NCI-H187 (cell line): ENCODE measurements around the gene ERBB4.

Experiments used
- DNase-seq, 2 experiments: peaks; one replicate each; lab custom pipeline; 2025; lab: John Stamatoyannopoulos, UW

The ERBB4 gene

DNA sequence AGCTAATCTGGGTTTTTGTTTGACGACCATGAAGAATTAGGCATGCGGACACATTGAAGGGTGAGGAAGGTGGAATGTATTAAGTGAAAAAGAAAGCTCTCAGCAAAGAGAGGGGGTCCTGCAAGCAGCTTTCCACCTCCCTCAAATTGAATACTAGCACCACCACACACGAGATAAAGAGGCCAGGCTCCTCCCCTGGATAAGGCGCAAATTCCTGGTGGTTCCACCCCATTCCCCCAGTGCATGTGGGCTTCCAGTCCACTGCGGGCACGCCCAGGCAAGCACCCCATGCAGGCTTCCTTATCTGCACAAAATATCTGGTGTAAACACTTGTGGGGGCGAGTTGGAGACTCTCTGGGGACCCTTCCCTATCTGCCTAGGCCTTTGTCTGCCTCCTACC lies 1124.9 kb downstream of the ERBB4 start:
- no peak for DNase-seq

DNA sequence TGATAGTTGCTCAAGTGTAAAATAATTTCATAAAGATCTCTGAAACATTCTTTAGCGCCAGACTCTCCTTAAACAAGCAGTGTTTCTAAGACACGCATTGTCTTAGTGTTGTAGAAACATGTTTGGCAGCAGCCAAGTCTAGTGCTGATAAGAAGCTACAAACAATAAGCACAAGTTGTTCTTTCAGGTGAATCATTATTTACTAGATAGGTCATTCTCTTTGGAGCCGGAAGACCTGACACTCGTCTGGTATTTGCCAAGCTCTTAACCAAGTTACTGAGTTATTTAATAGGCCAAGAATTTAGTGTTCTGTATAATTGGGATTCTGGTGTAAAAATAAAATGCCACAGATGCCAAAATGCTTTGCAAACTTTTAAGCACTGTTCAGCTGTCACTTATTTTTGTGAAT lies 1130.1 kb downstream of the ERBB4 start:
- DNase-seq, result no peak

DNA sequence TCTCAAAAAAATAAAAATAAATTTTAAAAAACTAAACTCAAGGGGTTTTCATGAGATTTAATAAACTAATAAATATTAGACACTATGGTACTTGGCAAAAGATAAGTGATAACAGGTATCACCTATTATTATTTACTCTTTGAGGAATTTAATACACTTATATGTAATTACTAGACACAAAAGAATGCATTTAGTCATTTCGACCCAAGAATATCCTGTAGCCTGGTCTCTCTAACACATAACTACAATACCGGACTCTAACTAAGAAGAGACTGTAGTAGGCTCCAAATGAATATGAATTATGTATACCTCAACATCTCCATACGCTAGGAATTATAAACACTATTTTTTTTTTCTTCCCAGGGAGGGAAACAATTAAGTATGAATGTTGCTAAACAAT lies 1131.5 kb downstream of the ERBB4 start:
- no peak for DNase-seq

DNA sequence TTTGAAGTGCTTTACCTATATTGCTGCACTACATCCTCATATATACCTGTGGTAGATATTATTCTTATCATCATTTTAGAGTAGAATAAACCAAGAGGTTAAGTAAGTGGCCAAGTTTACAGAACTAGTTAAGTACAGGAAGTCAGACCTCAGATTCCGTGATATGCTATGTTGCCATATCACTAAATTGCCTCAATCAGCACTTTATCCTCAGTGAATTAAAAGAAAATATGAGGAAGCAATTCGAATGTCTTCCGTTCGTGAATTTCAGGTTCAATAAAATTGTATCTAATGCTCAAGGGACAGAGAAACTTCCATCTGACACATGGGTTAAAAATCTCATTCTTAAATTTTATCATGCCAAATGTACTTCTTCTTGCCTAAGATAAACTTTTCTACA lies 1133.6 kb downstream of the ERBB4 start:
- no peak for DNase-seq

DNA sequence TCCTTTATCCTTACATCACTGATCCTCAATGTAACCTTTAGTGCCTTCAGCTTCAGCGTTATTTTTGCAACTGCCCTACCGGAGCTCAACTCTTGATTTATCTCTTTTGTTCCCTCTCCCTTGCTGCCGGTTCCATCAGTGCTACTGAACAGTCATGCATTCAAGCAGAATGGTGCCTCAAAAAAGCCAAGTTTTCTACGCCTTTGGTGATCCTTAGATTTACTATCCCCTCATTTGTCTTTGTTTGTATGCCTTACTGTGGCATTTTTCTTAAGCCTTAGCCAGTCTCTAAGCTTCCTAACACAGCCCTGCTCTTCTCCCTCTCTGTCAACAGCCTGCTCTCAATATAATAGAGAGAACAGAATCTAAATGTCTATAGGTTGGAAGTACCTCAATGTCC lies 1134.5 kb downstream of the ERBB4 start:
- DNase-seq, result no peak

DNA sequence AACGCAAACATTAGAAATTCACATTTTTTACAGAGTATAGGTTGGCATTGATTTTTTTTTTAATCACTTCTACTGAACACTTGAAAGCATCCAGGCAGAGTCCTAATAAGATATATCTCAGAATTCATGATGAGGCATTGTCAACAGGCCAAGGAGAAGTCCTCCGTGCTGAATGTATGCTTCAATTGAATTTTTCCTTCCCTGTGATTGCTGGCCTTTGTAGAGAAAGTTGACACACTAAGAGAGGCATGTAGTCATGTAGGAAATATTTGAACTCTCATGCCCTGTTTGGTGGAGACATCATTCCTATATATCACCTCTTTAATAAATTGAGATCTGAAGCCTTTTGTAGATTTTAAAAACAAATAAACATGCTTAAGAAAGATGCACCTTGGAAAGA lies 1137.3 kb downstream of the ERBB4 start:
- DNase-seq, result no peak

DNA sequence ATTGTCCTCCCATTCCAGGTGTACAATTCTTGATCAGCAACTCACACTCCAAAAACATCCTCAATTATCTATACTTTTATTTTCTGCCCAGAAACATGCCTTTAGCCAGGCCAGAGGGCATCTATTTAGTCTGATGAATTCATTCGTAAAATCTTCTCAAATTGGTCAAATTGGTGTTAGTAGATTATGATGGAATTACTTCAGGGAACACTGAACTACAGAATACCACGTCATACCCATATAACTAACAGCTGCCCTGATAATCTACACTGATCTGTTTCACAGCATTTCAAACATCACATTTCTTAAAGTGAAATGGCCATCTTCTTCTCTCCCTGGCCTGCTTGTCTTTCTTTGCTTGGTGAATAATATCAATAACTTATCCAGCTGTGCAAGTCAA lies 1140.8 kb downstream of the ERBB4 start:
- no peak for DNase-seq

DNA sequence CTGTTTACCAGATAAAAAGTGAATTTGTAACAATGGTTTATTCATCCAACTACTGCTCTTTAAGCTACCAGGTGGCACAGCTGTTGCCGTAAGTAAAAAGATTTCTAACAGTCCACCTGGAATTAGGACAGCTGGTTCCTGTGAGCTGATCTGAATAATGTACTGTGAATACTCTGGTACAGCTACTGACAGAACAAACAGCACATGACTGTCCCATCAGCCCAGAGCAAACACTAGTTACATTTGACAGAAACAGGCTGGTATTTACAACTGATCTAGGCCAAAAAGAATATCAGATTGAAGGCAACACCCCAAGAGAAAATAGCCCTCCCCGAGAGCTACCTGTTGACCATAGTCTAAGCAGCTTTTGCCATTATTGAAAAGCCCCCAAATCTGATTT lies 1141.8 kb downstream of the ERBB4 start:
- no peak for DNase-seq

DNA sequence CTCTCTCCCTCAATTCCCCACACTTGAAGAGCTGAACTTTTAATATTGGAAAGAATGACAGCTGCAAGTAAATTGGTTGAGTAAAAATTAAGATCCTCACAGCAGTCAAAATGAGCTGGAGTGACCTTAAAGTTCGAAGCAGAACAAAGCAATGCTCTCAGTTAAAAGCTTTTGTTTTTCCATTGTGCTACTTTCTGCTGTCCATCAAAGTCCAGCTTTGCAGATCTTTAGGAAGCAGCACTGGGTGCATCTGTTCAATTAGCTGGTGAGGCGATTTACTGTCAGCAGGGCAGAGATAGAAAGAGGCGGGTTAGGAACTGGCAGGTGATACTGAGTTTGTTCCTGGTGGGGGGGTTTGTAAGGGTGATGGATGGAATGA lies 1147.4 kb downstream of the ERBB4 start:
- DNase-seq, result no peak

DNA sequence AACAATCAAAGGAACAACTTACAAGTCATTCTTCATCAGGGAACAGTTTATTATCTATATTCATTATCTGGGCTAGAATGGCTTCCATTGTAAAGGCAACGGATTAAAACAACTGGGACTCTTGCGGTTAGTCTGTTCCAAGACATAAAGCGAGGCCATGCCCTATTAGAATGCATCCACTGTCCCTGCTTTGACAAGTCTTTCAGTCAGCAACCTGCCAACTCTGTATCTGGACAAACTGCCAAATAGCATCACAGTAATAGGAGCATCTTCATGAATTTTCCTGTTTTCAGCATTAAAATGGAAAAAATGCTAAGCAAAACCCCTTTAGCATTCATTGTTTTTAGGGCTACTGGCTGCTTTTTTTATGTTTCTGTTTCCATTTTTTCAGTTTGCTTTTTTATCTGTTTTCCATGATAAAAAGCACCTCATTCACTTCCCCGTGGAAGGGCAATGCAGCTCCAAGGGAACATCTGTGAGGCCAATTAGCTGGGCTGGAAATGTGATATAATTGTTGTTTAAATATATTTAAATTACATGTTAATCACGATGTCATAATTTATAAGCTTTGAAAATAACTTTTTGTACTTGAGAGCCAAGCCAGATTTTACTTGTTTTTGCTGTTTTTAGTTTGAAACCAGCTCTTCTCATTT lies 1147.9 kb downstream of the ERBB4 start:
- DNase-seq, result no peak

DNA sequence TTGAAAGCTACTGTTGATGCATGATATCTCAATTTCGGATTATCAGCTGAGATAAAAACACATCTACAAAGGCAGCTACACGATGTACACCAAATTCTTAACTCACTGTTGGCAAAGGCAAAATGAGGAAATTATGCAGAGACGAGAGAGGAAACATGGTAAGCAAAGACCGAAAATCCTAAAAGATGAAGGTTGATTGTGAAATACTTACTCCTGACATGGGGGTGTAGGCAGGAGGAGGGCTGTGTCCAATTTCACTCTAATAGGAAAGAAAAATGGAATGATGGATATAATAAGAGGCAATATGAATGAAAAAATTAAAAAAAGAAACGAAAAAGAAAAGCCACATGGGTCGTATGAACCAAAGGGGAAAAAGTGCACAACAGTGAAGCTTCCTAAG lies 1150.9 kb downstream of the ERBB4 start:
- no peak for DNase-seq

DNA sequence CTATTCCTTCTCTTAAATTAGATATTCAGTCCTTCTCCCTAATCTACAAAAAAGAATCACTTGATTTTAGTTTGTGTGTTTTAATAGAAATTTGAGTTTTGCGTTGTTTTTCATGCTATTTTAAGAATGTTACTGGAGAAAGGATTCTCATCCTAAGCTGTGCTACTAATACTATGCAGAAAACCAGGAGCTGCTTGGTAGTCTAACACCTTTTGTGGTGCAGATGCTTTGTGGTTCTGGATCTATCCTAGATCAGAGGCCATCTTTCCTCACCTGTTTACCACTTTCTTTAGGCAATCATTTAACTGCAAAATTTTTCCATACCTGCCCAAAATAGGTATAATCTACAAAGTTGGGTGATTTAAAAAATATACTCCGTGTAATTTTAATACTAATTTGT lies 1158.6 kb downstream of the ERBB4 start:
- no peak for DNase-seq

DNA sequence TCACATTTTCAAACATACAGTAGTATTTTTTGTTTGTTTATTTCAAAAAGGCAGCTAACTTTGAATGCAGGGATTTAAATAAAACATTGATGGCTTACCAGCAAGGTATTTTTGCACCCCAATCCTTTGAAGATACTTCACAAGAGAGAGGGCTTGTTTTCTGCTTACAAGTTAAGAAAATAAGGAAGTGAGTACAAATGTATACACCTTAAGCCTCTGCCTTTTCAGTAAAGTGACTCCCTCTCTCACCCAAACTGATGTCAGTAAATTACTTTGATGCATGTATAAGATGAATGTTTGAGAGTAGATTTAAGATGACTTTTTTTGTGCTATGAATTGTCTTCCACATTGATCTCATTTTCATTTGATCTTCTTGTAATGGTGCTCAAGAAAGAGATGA lies 1162.2 kb downstream of the ERBB4 start:
- DNase-seq, result no peak

DNA sequence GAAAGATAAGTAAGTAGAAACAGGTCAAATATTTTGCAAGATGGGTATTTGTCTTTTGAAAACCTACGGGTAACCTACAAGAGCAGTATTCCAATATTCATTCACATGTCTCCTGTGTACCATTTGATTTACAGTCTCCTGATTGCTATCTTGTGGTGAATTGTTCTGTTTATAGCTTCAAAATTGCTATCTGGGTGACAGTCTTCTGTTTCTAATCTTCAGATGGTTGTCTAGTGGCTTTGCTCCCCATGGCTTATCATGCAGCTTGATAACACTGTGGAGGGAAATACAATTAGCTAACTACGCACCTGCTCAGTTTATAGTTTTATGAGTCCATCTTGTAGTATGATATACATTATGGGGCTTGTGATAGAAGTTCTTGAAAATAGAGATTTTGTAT lies 1165.4 kb downstream of the ERBB4 start:
- DNase-seq, result no peak

DNA sequence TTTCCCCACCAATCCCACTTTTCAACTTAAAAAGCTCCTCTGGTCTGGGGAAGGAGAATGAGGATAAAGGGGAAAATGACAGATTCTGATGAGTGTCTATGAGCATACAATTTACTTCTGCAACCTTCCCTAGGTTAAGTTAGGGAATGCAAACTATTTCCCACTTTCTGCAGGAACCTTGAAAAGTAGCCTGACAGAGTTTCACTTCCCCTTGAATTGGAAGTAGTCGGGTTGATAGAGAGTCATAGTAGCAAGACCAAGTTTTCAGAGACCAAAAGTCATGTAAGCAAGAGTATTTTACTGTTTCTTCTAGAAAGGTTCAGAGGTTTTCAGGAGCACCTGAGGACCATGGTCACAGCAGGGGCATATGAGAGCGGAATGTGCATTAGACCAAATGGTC lies 1167.1 kb downstream of the ERBB4 start:
- no peak for DNase-seq

DNA sequence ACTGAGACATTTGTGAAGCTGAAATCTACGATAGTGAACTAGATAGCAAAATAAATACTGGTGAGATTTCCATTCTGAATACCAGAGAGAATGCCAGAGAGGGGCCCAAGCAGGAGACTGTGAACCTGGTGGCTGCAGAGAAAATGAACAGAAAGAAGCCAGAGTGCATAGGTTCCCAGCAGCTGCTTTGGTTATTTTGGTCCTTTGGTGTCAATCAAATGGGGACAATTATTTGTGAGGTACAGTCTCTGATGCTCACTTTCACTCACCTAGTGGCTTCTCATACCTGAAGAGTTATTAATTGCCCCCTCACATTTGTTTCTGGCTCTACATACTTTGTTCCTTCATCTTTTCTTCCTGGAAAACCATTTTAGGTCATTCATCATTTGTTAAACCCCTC lies 1170.1 kb downstream of the ERBB4 start:
- DNase-seq, result no peak

DNA sequence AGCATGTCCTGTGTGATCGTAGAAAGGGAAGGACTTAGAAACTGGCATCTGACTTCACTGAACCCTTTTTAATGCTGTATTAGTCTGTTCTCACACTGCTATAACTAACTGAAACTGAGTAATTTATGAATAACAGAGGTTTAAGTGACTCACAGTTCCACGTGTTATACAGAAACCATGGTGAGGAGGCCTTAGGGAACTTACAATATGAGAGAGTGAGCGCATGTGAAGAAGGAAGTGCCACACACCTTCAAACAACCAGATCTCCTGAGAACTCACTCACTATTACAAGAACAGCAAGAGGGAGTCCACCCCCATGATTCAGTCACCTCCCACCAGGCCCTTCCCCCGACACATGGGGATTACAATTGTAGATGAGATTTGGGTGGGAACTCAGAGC lies 1170.9 kb downstream of the ERBB4 start:
- DNase-seq, result no peak

DNA sequence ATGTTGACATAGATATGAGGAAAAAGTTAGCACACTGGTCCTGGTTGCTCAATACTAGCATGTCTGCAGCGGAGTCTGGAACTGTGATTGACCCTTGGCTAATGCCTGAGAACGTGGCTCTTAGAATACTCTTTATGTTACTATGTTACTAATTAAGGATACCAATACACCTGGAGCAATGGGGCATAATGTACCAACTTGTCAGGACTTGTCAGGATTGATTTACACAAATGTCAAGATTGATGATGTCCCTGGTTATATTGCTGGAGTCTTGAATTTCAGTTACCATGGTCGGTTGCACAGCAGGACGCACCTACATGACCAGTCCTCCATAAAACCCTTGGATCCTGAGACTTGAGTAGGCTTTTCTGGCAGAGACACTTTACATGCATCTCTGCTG lies 1171.3 kb downstream of the ERBB4 start:
- DNase-seq, result peak in 1 of 2 experiments; percentile 13

DNA sequence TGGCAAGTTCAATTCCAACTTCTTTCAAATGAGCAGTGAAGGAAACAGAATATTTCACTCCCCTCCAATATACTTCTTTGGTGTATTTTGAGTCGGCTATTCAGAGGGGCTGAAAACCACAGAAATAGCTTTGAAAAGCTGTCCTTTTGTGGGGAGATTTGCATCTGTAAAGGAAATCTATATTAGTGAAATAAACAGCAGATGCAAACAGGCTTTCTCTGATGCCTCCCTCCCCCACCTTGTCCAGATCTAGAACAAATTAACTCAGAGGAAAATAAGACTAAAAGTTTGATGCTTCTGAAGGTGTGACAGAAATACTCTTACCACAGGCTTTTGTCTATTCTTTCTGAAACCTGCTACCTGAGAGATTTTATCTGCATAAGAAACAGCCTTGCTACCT lies 1173.7 kb downstream of the ERBB4 start:
- DNase-seq, result no peak

DNA sequence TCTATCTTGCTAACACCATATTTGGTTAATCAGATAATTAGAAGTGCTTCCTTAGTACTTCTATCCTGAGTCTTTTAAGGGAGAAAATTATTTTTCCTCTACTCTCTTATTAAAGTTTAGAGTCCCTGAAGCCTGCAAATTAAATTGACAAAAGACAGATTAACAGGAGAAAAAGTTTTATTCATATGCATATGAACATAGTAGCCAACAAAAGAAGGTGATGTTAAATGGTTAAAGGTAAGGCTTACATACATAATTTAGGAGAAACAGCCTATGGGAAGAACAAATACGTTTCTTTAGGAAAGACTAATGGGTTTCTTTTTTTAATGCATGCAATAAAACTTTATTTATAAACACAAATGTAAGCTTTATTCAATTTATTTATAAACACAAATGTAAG lies 1177.2 kb downstream of the ERBB4 start:
- DNase-seq, result no peak

DNA sequence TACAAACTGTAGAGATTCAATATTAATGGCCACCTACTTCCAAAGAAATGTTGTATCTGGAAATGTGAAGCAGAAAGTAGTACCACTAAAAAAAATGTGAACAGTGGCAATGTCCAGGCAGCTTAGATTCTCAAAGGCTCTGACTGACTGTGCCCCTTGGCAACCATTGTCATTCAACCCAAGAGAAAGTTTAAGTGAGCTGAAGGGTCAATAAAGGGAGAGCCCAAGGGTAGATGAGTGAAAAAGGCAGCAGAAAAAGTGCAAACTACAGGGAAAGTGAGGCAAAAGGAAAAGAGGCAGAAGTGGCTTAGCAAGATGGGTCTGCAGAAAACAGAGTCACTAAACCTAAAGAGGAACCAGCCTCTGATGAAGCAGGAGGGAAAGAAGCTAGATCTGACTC lies 1179.3 kb downstream of the ERBB4 start:
- no peak for DNase-seq

DNA sequence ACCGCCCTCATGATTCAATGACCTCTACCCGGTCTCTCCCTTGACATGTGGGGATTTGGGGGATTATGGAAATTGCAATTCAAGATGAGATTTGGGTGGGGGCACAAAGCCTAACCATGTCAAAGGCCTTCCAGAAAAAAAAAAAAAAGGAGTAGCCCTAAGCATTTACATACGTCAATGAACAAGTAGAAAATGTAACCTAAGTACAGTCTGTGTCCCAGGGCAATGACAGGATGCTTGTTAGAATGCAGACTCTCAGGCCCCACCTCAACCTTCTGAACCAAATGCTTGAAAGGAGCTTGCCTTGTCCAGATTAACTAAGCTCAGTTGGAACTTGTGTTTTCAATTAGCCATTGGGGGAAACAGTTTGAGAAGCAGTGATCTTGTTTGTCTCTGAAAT lies 1180.1 kb downstream of the ERBB4 start:
- no peak for DNase-seq

DNA sequence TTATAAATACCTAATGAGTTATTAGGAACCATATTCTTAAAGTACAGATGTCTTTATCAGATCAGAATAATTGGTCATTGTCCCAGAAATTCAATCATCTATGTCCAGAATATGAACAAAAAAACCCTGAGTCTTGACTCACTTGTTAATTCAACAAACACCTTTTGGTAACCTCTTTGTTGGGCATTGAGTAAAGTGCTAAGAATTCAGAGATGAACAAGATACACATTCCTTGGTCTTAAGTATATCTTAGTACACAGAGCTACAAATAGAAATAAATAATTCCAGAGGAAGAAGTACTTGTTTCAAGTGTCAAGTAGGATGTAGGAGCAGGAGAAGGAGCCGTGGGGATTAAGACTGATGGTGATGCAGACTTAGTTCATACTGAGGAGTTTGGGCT lies 1184.1 kb downstream of the ERBB4 start:
- DNase-seq, result no peak

DNA sequence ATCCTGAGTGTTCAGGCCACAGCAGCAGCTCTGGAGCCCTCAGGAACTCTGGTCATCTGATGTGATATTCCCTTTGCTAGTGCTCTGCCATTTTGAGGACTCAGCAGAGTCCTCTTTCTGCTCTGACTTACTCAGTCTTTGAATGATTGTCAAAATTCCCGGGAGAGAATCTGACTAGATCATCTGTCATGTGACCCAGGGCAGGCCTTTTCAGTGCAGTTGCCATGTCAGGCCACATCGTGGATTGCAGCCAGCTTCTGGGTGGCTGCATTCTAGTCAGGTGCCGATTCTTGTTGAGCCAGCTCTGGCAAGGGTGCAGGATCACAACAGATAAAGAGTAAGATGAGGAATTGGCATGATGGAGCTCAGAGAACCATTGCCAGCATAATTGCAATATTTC lies 1186.6 kb downstream of the ERBB4 start:
- DNase-seq, result no peak

DNA sequence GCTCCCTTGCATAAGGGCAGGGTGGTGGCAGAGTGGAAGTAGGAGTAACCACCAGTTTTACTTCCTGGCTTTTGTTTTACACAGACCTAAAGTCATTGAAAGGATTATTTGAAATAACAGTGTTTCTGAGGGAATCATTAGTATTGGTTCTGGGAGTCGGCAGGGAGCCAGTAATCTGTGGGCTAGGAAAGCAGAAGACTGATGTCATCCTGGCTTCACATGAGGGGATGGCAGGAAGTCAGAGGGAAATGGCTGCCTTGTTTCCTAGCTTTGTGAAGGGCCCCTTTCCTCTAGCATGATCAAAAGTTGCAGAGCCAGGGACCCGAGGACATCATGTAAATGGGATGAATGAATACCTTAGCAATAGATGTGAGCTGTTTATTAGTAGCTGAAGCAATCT lies 1189.6 kb downstream of the ERBB4 start:
- no peak for DNase-seq
